ENCODE measurements around the gene DIP2B. TPM values are rescaled to one million over a fixed set of nuclear protein-coding genes. Genes with fewer than 3 reads are reported as not detected.

DIP2B gene
- total RNA-seq, 3 donors from 2014 or later, result 28.3 to 39.8 (median 34.7) TPM

GRCh38 chr12:50718760-50719159, 214.0 kb downstream of the DIP2B start:
- Histone ChIP-seq H3K4me1 (ENCODE audit: low read depth) (no peaks in the 10 kb centered on the region), H3K36me3 (ENCODE audit: low read depth) (peaks cover 7% of the 10 kb centered on the region), H3K4me3 (no peak overlapping the region), H3K9me3 (no peaks in the 10 kb centered on the region)
- DNase-seq (no peak), ATAC-seq (no peak)
- TF ChIP-seq CTCF (IDR thresholded peaks at IDR 0.05), result no peak
- intact Hi-C loops (cut with DNase I, micrococcal nuclease), result no loop called here

GRCh38 chr12:50720085-50720484, 215.3 kb downstream of the DIP2B start:
- no peak for DNase-seq

GRCh38 chr12:50720501-50720900, 215.7 kb downstream of the DIP2B start:
- Histone ChIP-seq H3K9me3 (no peaks in the 10 kb centered on the region), H3K36me3 (ENCODE audit: low read depth) (no peaks in the 10 kb centered on the region), H3K4me1 (ENCODE audit: low read depth) (no peaks in the 10 kb centered on the region), H3K4me3 (no peak overlapping the region)
- ATAC-seq, result no peak
- no peak for DNase-seq
- intact Hi-C loops (cut with DNase I, micrococcal nuclease), result no loop called here
- no peak for TF ChIP-seq CTCF (IDR thresholded peaks at IDR 0.05)

More at GRCh38 chr12:50720085-50720484, 215.3 kb downstream of the DIP2B start:
- H3K9me3 ChIP-seq, result no peaks in the 10 kb centered on the region
- no peak overlapping the region for H3K4me3 ChIP-seq
- ATAC-seq, result no peak
- no peaks in the 10 kb centered on the region for H3K4me1 ChIP-seq (ENCODE audit: low read depth)
- intact Hi-C loops (cut with DNase I, micrococcal nuclease), result no loop called here
- H3K36me3 ChIP-seq (ENCODE audit: low read depth), result no peaks in the 10 kb centered on the region
- no peak for TF ChIP-seq CTCF (IDR thresholded peaks at IDR 0.05)

GRCh38 chr12:50723865-50724264, 219.1 kb downstream of the DIP2B start:
- no peak overlapping the region for H3K4me3 ChIP-seq
- intact Hi-C loops (cut with DNase I, micrococcal nuclease), result no loop called here
- ATAC-seq (no peak), DNase-seq (no peak)
- peaks cover 10% of the 10 kb centered on the region for H3K36me3 ChIP-seq (ENCODE audit: low read depth)
- no peaks in the 10 kb centered on the region for H3K4me1 ChIP-seq (ENCODE audit: low read depth)
- H3K9me3 ChIP-seq, result no peaks in the 10 kb centered on the region
- TF ChIP-seq CTCF (IDR thresholded peaks at IDR 0.05), result no peak

- H3K36me3 ChIP-seq (ENCODE audit: low read depth), result peaks cover 12% of the 10 kb centered on the region
- ATAC-seq, result no peak
- TF ChIP-seq CTCF (IDR thresholded peaks at IDR 0.05), result no peak
- DNase-seq, result no peak
- intact Hi-C loops (cut with DNase I, micrococcal nuclease), result no loop called here
- no peak overlapping the region for H3K4me3 ChIP-seq
- H3K9me3 ChIP-seq, result no peaks in the 10 kb centered on the region
- H3K4me1 ChIP-seq (ENCODE audit: low read depth), result no peaks in the 10 kb centered on the region
Measured at GRCh38 chr12:50725011-50725942, 220.5 kb downstream of the DIP2B start.
